ENCODE results near the gene SLC1A4. TPM values are rescaled to one million over a fixed set of nuclear protein-coding genes. Genes with fewer than 3 reads are reported as not detected.
"Not testable (repeated sequence)": the region's sequence is repeated elsewhere in the genome, so short reads cannot be mapped to it uniquely, and the experiment has no call there.

The SLC1A4 gene
- total and polyA plus RNA-seq, 7 donors, result 0.60 to 13.4 (median 5.1) TPM

GRCh38 chr2:64966017-64966416 is 23.2 kb upstream of the SLC1A4 start:
- no peaks in the 10 kb centered on the region for H3K9me3 ChIP-seq
- TF ChIP-seq EP300 (IDR thresholded peaks at IDR 0.05) (no peak), POLR2AphosphoS5 (IDR thresholded peaks at IDR 0.05) (no peak), CTCF (IDR thresholded peaks at IDR 0.05) (no peak), POLR2A (IDR thresholded peaks at IDR 0.05) (no peak)
- DNase-seq, result no peak
- no peaks in the 10 kb centered on the region for H3K27me3 ChIP-seq
- no peaks in the 10 kb centered on the region for H3K36me3 ChIP-seq
- WGBS, 2 donors, result 19 to 80% methylated on average over 4 of the region's 4 CpGs
- H3K4me3 ChIP-seq, result no peak overlapping the region
- intact Hi-C loops (cut with DNase I), result no loop called here
- H3K4me1 ChIP-seq, result peaks cover 0 to 7% (median 2%) of the 10 kb centered on the region in 4 donors
- no peak overlapping the region for H3K27ac ChIP-seq

DNA sequence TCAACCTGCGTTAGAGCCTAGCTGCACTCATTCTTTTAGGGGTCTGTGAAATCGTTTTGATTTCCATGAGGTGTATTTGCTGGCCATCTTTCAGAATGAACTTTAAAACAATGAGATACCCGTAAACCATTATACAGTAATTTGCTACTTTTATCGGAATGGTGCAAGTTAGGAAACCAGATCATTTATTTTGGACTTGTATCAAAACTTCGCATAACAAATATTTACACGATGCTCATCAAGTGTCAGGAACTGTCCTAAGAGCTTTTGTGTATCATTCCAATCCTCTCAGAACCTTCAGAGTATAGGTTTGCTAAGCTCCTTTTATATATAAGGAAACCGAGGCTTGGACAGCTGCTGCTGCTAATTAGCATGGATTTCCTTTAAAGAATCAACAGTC is 22.4 kb upstream of the SLC1A4 start:
- DNase-seq, result no peak
- Histone ChIP-seq H3K27ac (no peak overlapping the region), H3K36me3 (no peaks in the 10 kb centered on the region), H3K4me3 (no peak overlapping the region), H3K9me3 (no peaks in the 10 kb centered on the region), H3K4me1 (no peaks in the 10 kb centered on the region), H3K27me3 (no peaks in the 10 kb centered on the region)
- WGBS, 2 donors, result 75 to 79% methylated on average over 7 of the region's 7 CpGs
- TF ChIP-seq POLR2AphosphoS5 (IDR thresholded peaks at IDR 0.05), result no peak
- no peak for TF ChIP-seq EP300 (IDR thresholded peaks at IDR 0.05)
- no peak for TF ChIP-seq POLR2A (IDR thresholded peaks at IDR 0.05)
- no peak for TF ChIP-seq CTCF (IDR thresholded peaks at IDR 0.05)
- intact Hi-C loops (cut with DNase I), result no loop called here

DNA sequence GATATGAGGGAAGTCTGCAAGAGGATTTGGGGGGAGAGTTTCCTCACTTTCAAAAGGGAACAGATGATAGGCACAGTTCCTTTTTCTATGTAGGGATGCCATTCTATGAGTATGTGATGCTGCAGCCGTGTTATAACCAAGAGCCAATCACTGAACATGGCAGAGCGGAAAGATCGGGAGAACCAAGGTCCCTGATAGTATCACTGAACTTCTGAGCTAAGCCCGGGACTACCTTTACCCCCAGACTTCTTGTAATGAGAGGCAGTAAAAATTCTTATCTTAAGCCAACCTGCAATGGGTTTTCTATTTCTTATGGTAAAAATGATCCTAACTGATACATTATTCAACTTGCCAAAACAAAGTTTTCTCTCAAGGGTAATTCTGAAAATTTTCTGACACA is 21.6 kb upstream of the SLC1A4 start:
- Histone ChIP-seq H3K4me3 (no peak overlapping the region), H3K9me3 (no peaks in the 10 kb centered on the region), H3K4me1 (no peaks in the 10 kb centered on the region), H3K27ac (no peak overlapping the region), H3K36me3 (no peaks in the 10 kb centered on the region), H3K27me3 (no peaks in the 10 kb centered on the region)
- intact Hi-C loops (cut with DNase I), result no loop called here
- no peak for TF ChIP-seq POLR2AphosphoS5 (IDR thresholded peaks at IDR 0.05)
- no peak for TF ChIP-seq POLR2A (IDR thresholded peaks at IDR 0.05)
- TF ChIP-seq CTCF (IDR thresholded peaks at IDR 0.05), result no peak
- no peak for TF ChIP-seq EP300 (IDR thresholded peaks at IDR 0.05)
- DNase-seq, result no peak
- 46 to 89% methylated on average over 4 of the region's 4 CpGs for WGBS, 2 donors

- 97 to 98% methylated on average over 25 of the region's 25 CpGs for WGBS, 2 donors
These were observed 20.1 kb upstream of the SLC1A4 start for GRCh38 chr2:64969086-64969485.

GRCh38 chr2:64970495-64970894 is 18.7 kb upstream of the SLC1A4 start:
- Histone ChIP-seq H3K27me3 (no peaks in the 10 kb centered on the region), H3K4me1 (peaks cover 0 to 11% (median 10%) of the 10 kb centered on the region in 4 donors), H3K27ac (no peak overlapping the region), H3K36me3 (no peaks in the 10 kb centered on the region), H3K9me3 (no peaks in the 10 kb centered on the region), H3K4me3 (no peak overlapping the region)
- WGBS, 2 donors, result 83 to 86% methylated on average over 2 of the region's 2 CpGs
- intact Hi-C loops (cut with DNase I), result no loop called here
- TF ChIP-seq POLR2A (IDR thresholded peaks at IDR 0.05) (no peak), EP300 (IDR thresholded peaks at IDR 0.05) (no peak), POLR2AphosphoS5 (IDR thresholded peaks at IDR 0.05) (no peak), CTCF (IDR thresholded peaks at IDR 0.05) (no peak)
- no peak for DNase-seq

More at GRCh38 chr2:64969086-64969485, 20.1 kb upstream of the SLC1A4 start:
- intact Hi-C loops (cut with DNase I); H3K9me3 ChIP-seq; H3K27ac ChIP-seq; H3K36me3 ChIP-seq; DNase-seq; H3K4me1 ChIP-seq; H3K4me3 ChIP-seq; H3K27me3 ChIP-seq: not testable (repeated sequence)

Data from sigmoid colon (tissue), 7 donors.